HEK293 (cell line): ENCODE measurements around the gene AKT1.

ENCODE experiments used
- CTCF ChIA-PET: fragments of 350-600 bp; formaldehyde crosslinking; extraction: SDS; loops from one replicate; lab custom pipeline; 2021; ENCODE audit warnings: antibody characterized with exemption; lab: Yijun Ruan, JAX
- POLR2A ChIA-PET: fragments of 300-600 bp; formaldehyde crosslinking; extraction: SDS; loops from one replicate; lab custom pipeline; 2020; ENCODE audit warnings: antibody characterized with exemption, inconsistent platforms; lab: Yijun Ruan, JAX
- H3K27ac ChIP-seq: fragments of 200-500 bp; sonication (Bioruptor generic); 2 replicates; pipeline ENCODE4 v1.5.1; 2014; ENCODE audit warnings: low read depth, low read length, control low read depth, inconsistent platforms; ENCODE audit errors: extremely low read depth
- H3K36me3 ChIP-seq, 2 experiments: fragments of 200-500 bp in 1 of 2; sonication (Bioruptor generic) in 1 of 2; 1 replicate in 1 of 2; 2 replicates in 1 of 2; pipeline ENCODE4 v1.5.1; 2014 to 2017; ENCODE audit warnings: inconsistent platforms in 2 of 2, low read length in 2 of 2; ENCODE audit not compliant: control insufficient read depth in 2 of 2, insufficient read depth in 1 of 2
- H3K4me1 ChIP-seq: fragments of 200-500 bp; sonication (Bioruptor generic); 2 replicates; pipeline ENCODE4 v1.5.1; 2014; ENCODE audit warnings: mild to moderate bottlenecking, low read length, inconsistent platforms; ENCODE audit not compliant: control insufficient read depth, insufficient read depth
- H3K4me3 ChIP-seq: 2 replicates; pipeline ENCODE4 v1.5.1; 2011; ENCODE audit warnings: low read depth, mild to moderate bottlenecking, control low read depth, low read length, moderate library complexity
- H3K9me3 ChIP-seq: fragments of 200-500 bp; sonication (Bioruptor generic); 2 replicates; pipeline ENCODE4 v1.5.1; 2014; ENCODE audit warnings: low read depth, low read length, inconsistent platforms; ENCODE audit not compliant: control insufficient read depth, insufficient read depth
- ATF2 ChIP-seq: fragments of 450-650 bp; formaldehyde crosslinking; IDR thresholded peaks from 2 replicates; pipeline ENCODE4 v1.5.1; 2016; ENCODE audit warnings: missing biosample characterization, missing genetic modification characterization, low read depth
- BCL11B ChIP-seq: fragments of 450-650 bp; formaldehyde crosslinking; IDR thresholded peaks from 2 replicates; pipeline ENCODE4 v1.5.1; 2016; ENCODE audit warnings: low read depth, missing biosample characterization, missing genetic modification characterization
- PRDM10 ChIP-seq: fragments of 450-650 bp; formaldehyde crosslinking; IDR thresholded peaks from 2 replicates; pipeline ENCODE4 v1.5.1; 2016; ENCODE audit warnings: missing biosample characterization, missing genetic modification characterization
- RBAK ChIP-seq: fragments of 450-650 bp; formaldehyde crosslinking; IDR thresholded peaks from 2 replicates; pipeline ENCODE4 v1.5.1; 2016; ENCODE audit warnings: missing biosample characterization, missing genetic modification characterization
- SCRT1 ChIP-seq: fragments of 450-650 bp; formaldehyde crosslinking; IDR thresholded peaks from 2 replicates; pipeline ENCODE4 v1.5.1; 2016; ENCODE audit warnings: missing biosample characterization, missing genetic modification characterization, borderline replicate concordance
- SP2 ChIP-seq: fragments of 450-650 bp; formaldehyde crosslinking; IDR thresholded peaks from 2 replicates; pipeline ENCODE4 v1.5.1; 2016; ENCODE audit warnings: missing biosample characterization, missing genetic modification characterization
- WT1 ChIP-seq: fragments of 450-650 bp; formaldehyde crosslinking; IDR thresholded peaks from 2 replicates; pipeline ENCODE4 v1.5.1; 2016; ENCODE audit warnings: missing biosample characterization, missing genetic modification characterization
- ZBTB17 ChIP-seq: fragments of 450-650 bp; formaldehyde crosslinking; IDR thresholded peaks from 2 replicates; pipeline ENCODE4 v1.5.1; 2016; ENCODE audit warnings: missing biosample characterization, missing genetic modification characterization
- ZFP69B ChIP-seq: fragments of 450-650 bp; formaldehyde crosslinking; IDR thresholded peaks from 2 replicates; pipeline ENCODE4 v1.5.1; 2016; ENCODE audit warnings: missing biosample characterization, missing genetic modification characterization
- ZIC2 ChIP-seq: fragments of 450-650 bp; formaldehyde crosslinking; IDR thresholded peaks from 2 replicates; pipeline ENCODE4 v1.5.1; 2016; ENCODE audit warnings: missing biosample characterization, missing genetic modification characterization
- ZNF174 ChIP-seq: fragments of 450-650 bp; formaldehyde crosslinking; IDR thresholded peaks from 2 replicates; pipeline ENCODE4 v1.5.0; 2017; ENCODE audit warnings: missing biosample characterization, mild to moderate bottlenecking, missing genetic modification characterization
- ZNF221 ChIP-seq: fragments of 450-650 bp; formaldehyde crosslinking; IDR thresholded peaks from 2 replicates; pipeline ENCODE4 v1.5.1; 2017; ENCODE audit warnings: missing biosample characterization, missing genetic modification characterization, borderline replicate concordance
- ZNF239 ChIP-seq: fragments of 450-650 bp; formaldehyde crosslinking; IDR thresholded peaks from 2 replicates; pipeline ENCODE4 v1.5.1; 2016; ENCODE audit warnings: missing biosample characterization, missing genetic modification characterization
- ZNF354C ChIP-seq: fragments of 450-650 bp; formaldehyde crosslinking; IDR thresholded peaks from 2 replicates; pipeline ENCODE4 v1.5.1; 2016; ENCODE audit warnings: missing biosample characterization, missing genetic modification characterization, low read depth, borderline replicate concordance
- ZNF416 ChIP-seq: fragments of 450-650 bp; formaldehyde crosslinking; IDR thresholded peaks from 2 replicates; pipeline ENCODE4 v1.5.1; 2016; ENCODE audit warnings: missing biosample characterization, missing genetic modification characterization
- ZNF544 ChIP-seq: fragments of 450-650 bp; formaldehyde crosslinking; IDR thresholded peaks from 2 replicates; pipeline ENCODE4 v1.5.0; 2017; ENCODE audit warnings: missing biosample characterization, missing genetic modification characterization
- ZNF580 ChIP-seq: fragments of 450-650 bp; formaldehyde crosslinking; IDR thresholded peaks from 2 replicates; pipeline ENCODE4 v1.5.1; 2016; ENCODE audit warnings: missing biosample characterization, missing genetic modification characterization
- ZNF692 ChIP-seq: fragments of 450-650 bp; formaldehyde crosslinking; IDR thresholded peaks from 2 replicates; pipeline ENCODE4 v1.5.1; 2016; ENCODE audit warnings: missing biosample characterization, missing genetic modification characterization
- ZNF707 ChIP-seq: fragments of 450-650 bp; formaldehyde crosslinking; IDR thresholded peaks from 2 replicates; pipeline ENCODE4 v1.5.1; 2016; ENCODE audit warnings: missing biosample characterization, missing genetic modification characterization
- ZNF776 ChIP-seq: fragments of 450-650 bp; formaldehyde crosslinking; IDR thresholded peaks from 2 replicates; pipeline ENCODE4 v1.5.0; 2017; ENCODE audit warnings: missing biosample characterization, missing genetic modification characterization, borderline replicate concordance
- TF ChIP-seq, protein P1 (sequence below): fragments of 450-650 bp; formaldehyde crosslinking; IDR thresholded peaks from 2 replicates; pipeline ENCODE4 v1.5.1; 2016; ENCODE audit warnings: missing biosample characterization, missing genetic modification characterization
- TF ChIP-seq, protein P2 (sequence below): fragments of 450-650 bp; formaldehyde crosslinking; IDR thresholded peaks from 2 replicates; pipeline ENCODE4 v1.5.1; 2016; ENCODE audit warnings: missing biosample characterization, missing genetic modification characterization
- TF ChIP-seq, protein P3 (sequence below): fragments of 450-650 bp; formaldehyde crosslinking; IDR thresholded peaks from 2 replicates; pipeline ENCODE4 v1.5.1; 2017; ENCODE audit warnings: missing biosample characterization, mild to moderate bottlenecking, missing genetic modification characterization, moderate library complexity

The AKT1 gene

GRCh38 chr14:104785708-104786080 is 9.9 kb downstream of the AKT1 start (continued):
- TF ChIP-seq, protein P1, sequence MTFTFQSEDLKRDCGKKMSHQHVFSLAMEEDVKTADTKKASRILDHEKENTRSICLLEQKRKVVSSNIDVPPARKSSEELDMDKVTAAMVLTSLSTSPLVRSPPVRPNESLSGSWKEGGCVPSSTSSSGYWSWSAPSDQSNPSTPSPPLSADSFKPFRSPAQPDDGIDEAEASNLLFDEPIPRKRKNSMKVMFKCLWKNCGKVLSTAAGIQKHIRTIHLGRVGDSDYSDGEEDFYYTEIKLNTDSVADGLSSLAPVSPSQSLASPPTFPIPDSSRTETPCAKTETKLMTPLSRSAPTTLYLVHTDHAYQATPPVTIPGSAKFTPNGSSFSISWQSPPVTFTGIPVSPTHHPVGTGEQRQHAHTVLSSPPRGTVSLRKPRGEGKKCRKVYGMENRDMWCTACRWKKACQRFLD (tag by site-specific recombination) = no peak
- TF ChIP-seq ZNF707 (tag by site-specific recombination) = no peak
- no peak for TF ChIP-seq ZNF416 (tag by site-specific recombination)
- peak; percentile 87 for TF ChIP-seq ZIC2 (tag by site-specific recombination)

- H3K36me3 ChIP-seq = peaks cover 0 to 86% of the 10 kb centered on the region in 2 experiments; a peak in 1 of 3 replicates
- POLR2A ChIA-PET = no interaction called here
- H3K4me3 ChIP-seq = no peak overlapping the region
- CTCF ChIA-PET = no interaction called here
- H3K27ac ChIP-seq = no peak overlapping the region
- H3K4me1 ChIP-seq = no peaks in the 10 kb centered on the region
- H3K9me3 ChIP-seq = no peaks in the 10 kb centered on the region
- TF ChIP-seq, protein P2, sequence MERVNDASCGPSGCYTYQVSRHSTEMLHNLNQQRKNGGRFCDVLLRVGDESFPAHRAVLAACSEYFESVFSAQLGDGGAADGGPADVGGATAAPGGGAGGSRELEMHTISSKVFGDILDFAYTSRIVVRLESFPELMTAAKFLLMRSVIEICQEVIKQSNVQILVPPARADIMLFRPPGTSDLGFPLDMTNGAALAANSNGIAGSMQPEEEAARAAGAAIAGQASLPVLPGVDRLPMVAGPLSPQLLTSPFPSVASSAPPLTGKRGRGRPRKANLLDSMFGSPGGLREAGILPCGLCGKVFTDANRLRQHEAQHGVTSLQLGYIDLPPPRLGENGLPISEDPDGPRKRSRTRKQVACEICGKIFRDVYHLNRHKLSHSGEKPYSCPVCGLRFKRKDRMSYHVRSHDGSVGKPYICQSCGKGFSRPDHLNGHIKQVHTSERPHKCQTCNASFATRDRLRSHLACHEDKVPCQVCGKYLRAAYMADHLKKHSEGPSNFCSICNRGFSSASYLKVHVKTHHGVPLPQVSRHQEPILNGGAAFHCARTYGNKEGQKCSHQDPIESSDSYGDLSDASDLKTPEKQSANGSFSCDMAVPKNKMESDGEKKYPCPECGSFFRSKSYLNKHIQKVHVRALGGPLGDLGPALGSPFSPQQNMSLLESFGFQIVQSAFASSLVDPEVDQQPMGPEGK (tag by site-specific recombination) = 0 out of 2 replicates have a peak, but pooled peaks have one; percentile 15
- TF ChIP-seq RBAK = no peak
- TF ChIP-seq ZNF221 (tag by site-specific recombination) = no peak
- TF ChIP-seq ZBTB17 = no peak
- TF ChIP-seq SCRT1 = no peak
- TF ChIP-seq ZFP69B (tag by site-specific recombination) = no peak
- TF ChIP-seq ZNF776 (tag by site-specific recombination) = no peak
- TF ChIP-seq ZNF692 (tag by site-specific recombination) = 0 out of 2 replicates have a peak, but pooled peaks have one; percentile 18
- TF ChIP-seq ZNF174 (tag by site-specific recombination) = no peak
- no peak for TF ChIP-seq PRDM10 (tag by site-specific recombination)
- TF ChIP-seq ZNF239 (tag by site-specific recombination) = no peak
- no peak for TF ChIP-seq WT1 (tag by site-specific recombination)
- TF ChIP-seq SP2 (tag by site-specific recombination) = no peak
- TF ChIP-seq BCL11B (tag by site-specific recombination) = 0 out of 2 replicates have a peak, but pooled peaks have one; percentile 2
- TF ChIP-seq ZNF354C (tag by site-specific recombination) = no peak
- TF ChIP-seq ZNF544 = 0 out of 2 replicates have a peak, but pooled peaks have one; percentile 55
- TF ChIP-seq ATF2 (tag by site-specific recombination) = no peak
- TF ChIP-seq ZIC2 (tag by site-specific recombination) = peak; percentile 17; the same call in 1 of the 2 replicates
- no peak for TF ChIP-seq ZNF580 (tag by site-specific recombination)
- TF ChIP-seq, protein P3, sequence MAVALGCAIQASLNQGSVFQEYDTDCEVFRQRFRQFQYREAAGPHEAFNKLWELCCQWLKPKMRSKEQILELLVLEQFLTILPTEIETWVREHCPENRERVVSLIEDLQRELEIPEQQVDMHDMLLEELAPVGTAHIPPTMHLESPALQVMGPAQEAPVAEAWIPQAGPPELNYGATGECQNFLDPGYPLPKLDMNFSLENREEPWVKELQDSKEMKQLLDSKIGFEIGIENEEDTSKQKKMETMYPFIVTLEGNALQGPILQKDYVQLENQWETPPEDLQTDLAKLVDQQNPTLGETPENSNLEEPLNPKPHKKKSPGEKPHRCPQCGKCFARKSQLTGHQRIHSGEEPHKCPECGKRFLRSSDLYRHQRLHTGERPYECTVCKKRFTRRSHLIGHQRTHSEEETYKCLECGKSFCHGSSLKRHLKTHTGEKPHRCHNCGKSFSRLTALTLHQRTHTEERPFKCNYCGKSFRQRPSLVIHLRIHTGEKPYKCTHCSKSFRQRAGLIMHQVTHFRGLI (tag by site-specific recombination) = no peak
Observed at GRCh38 chr14:104784846-104785707, 10.5 kb downstream of the AKT1 start.
